BE2C (cell line): ENCODE measurements around the gene IL36B.

Source experiments
- DNase-seq: peaks from one replicate; pipeline ENCODE4 v3.0.0-alpha.2; 2020
- H3K27me3 ChIP-seq: fragments of 250-450 bp; sonication (Bioruptor Pico); 2 replicates; pipeline ENCODE4 v1.5.1; 2020; ENCODE audit warnings: mild to moderate bottlenecking
- H3K36me3 ChIP-seq: fragments of 250-450 bp; sonication (Bioruptor Pico); 2 replicates; pipeline ENCODE4 v1.5.1; 2020; ENCODE audit warnings: mild to moderate bottlenecking
- H3K4me1 ChIP-seq: fragments of 250-450 bp; sonication (Bioruptor Pico); 2 replicates; pipeline ENCODE4 v1.5.1; 2020
- H3K4me3 ChIP-seq: 2 replicates; pipeline ENCODE4 v1.5.1; 2011; ENCODE audit warnings: low read depth, low read length
- H3K9me3 ChIP-seq: fragments of 250-450 bp; sonication (Bioruptor Pico); 2 replicates; pipeline ENCODE4 v1.5.1; 2020
- TF ChIP-seq, protein P1 (sequence below): IDR thresholded peaks from 2 replicates; pipeline ENCODE4 v1.5.1; 2012; ENCODE audit warnings: mild to moderate bottlenecking, low read depth, low read length

The IL36B gene

DNA sequence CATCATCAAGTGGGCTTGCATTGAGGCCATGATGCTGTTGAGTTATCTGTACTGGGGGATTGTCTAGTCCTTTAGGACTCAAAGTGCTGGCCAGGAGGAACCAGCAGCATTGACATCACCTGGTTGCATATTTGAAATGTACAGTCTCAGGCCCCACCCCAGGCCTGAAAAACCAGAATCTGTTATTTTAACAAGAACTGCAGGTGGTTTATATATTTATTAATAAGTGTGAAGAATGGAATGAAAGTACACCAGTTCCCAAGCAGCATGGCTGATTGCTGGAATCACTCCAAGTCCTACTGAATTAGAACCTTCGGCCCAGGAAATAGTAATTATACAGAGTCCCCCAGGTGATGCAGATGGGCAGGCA, 17.9 kb upstream of the IL36B start:
- no peak for DNase-seq
- Histone ChIP-seq H3K27me3 (no peaks in the 10 kb centered on the region), H3K4me1 (no peaks in the 10 kb centered on the region), H3K36me3 (no peaks in the 10 kb centered on the region), H3K4me3 (no peak overlapping the region), H3K9me3 (no peaks in the 10 kb centered on the region)
- TF ChIP-seq, protein P1, sequence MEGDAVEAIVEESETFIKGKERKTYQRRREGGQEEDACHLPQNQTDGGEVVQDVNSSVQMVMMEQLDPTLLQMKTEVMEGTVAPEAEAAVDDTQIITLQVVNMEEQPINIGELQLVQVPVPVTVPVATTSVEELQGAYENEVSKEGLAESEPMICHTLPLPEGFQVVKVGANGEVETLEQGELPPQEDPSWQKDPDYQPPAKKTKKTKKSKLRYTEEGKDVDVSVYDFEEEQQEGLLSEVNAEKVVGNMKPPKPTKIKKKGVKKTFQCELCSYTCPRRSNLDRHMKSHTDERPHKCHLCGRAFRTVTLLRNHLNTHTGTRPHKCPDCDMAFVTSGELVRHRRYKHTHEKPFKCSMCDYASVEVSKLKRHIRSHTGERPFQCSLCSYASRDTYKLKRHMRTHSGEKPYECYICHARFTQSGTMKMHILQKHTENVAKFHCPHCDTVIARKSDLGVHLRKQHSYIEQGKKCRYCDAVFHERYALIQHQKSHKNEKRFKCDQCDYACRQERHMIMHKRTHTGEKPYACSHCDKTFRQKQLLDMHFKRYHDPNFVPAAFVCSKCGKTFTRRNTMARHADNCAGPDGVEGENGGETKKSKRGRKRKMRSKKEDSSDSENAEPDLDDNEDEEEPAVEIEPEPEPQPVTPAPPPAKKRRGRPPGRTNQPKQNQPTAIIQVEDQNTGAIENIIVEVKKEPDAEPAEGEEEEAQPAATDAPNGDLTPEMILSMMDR: no peak

DNA sequence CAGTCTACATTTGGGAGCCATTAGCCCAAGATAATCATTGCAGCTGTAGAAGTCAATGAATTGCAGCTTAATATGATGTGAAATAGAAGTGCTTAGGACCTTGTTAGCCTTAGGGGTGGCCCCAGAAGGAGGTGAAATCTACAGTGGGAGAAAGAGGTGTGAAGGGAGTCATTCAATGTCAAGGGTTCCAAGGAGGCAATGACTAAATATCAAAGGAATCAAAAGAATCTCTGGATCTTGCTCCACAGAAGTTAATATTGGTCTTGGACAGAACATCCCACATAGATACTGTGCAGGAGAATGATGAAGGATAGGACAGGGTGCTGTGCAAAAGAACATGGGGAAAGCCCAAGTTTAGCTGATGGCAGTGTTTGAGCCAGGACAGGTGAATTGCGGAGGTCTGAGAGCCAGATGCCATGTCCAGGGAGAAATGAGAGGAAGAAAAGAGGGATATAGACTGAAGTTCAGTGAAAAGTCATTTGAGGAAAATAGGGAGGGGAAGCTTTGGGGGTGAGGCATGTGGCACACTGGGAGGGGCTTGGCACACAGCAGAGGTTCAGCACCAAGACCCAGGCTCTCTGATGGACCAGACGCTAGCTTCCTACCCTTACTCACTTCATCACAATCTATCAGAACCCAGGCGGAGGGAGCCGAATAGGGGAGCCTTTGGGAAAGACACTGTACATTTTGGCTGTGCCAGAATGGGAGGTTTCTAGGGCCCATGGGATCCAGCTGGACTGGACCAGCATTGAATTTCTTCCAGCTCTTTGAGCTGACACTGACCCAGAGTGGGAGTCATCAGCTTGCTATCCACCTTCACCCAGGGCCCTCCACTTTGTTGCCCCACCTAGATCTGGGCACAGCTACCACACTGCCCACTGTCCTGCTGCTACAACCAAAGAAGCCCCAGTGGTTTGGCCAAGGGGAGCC, 17.3 kb upstream of the IL36B start:
- Histone ChIP-seq H3K27me3 (no peaks in the 10 kb centered on the region), H3K4me3 (no peak overlapping the region), H3K4me1 (no peaks in the 10 kb centered on the region), H3K9me3 (no peaks in the 10 kb centered on the region), H3K36me3 (no peaks in the 10 kb centered on the region)
- TF ChIP-seq, protein P1: no peak
- DNase-seq: no peak

DNA sequence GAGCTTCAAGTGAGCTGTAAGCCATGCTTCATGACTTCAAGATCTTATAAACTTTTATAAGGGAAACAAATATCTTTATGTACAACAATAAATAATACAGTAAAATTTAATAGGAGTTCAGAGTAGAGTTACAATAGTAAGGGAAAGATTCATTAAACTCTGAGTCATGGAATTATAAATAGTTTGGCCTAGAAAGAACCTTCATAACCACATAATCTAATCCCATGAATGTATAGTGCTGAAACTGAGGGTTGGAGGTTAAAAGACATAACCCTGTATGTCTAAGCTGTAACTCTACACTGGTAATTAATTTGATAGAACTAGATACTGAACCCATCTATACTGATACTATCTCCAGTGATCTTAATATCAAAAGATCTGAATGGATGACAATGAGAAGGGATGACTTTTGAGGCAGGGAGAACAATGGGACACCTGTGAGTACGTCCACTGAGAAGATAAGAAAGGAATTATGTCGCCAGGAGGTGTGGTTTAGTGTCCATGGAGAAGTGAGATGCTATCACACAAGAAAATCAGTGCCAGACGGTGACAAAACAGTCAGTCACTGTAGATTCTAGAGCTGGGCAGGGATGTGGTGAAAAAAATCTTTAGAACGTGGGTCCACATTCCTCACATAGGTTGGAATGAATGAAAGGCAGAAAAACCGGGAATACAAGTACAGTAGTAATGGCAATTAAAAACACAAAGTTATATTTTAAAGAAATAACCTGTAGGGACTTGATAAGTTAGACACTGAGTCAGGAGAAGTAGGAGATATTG, 16.2 kb upstream of the IL36B start:
- Histone ChIP-seq H3K9me3 (no peaks in the 10 kb centered on the region), H3K36me3 (no peaks in the 10 kb centered on the region), H3K4me3 (no peak overlapping the region), H3K4me1 (no peaks in the 10 kb centered on the region), H3K27me3 (no peaks in the 10 kb centered on the region)
- TF ChIP-seq, protein P1: no peak
- DNase-seq: no peak

GRCh38 chr2:113068249-113068648, 15.6 kb upstream of the IL36B start:
- Histone ChIP-seq H3K4me3 (no peak overlapping the region), H3K4me1 (no peaks in the 10 kb centered on the region), H3K27me3 (no peaks in the 10 kb centered on the region), H3K36me3 (no peaks in the 10 kb centered on the region), H3K9me3 (no peaks in the 10 kb centered on the region)
- TF ChIP-seq, protein P1: no peak
- no peak for DNase-seq

DNA sequence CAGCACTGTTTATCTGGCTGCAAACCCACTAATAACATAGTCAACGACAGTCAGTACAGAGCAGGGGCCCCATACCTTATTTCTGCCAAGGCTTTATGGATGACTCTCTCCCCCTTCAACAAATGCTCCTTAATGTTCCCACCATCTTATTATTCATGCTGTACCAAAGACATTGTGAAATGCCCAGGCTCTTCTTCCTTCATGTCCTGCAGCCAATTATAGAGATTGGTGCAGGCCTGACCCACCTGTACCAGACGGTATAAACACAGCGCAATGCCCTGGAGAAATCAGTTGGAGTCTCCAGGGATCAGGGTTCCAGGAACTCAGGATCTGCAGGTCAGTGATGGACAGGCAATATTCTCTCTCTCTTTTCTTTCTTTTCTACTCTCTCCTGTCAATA, 15.0 kb upstream of the IL36B start, which contains the start of gene IL1F10:
Gene IL1F10, plus strand, starts transcription at position 290 of the 400 bp plus-strand sequence. CDS start 4,769 bp downstream, outside the sequence.
- Histone ChIP-seq H3K36me3 (no peaks in the 10 kb centered on the region), H3K4me3 (no peak within 1 kb of the TSS), H3K4me1 (no peaks in the 10 kb centered on the region), H3K9me3 (no peaks in the 10 kb centered on the region), H3K27me3 (no peaks in the 10 kb centered on the region)
- TF ChIP-seq, protein P1: no peak
- no peak for DNase-seq
